ENCODE measurements around the gene SNAI3.

Gene SNAI3

DNA sequence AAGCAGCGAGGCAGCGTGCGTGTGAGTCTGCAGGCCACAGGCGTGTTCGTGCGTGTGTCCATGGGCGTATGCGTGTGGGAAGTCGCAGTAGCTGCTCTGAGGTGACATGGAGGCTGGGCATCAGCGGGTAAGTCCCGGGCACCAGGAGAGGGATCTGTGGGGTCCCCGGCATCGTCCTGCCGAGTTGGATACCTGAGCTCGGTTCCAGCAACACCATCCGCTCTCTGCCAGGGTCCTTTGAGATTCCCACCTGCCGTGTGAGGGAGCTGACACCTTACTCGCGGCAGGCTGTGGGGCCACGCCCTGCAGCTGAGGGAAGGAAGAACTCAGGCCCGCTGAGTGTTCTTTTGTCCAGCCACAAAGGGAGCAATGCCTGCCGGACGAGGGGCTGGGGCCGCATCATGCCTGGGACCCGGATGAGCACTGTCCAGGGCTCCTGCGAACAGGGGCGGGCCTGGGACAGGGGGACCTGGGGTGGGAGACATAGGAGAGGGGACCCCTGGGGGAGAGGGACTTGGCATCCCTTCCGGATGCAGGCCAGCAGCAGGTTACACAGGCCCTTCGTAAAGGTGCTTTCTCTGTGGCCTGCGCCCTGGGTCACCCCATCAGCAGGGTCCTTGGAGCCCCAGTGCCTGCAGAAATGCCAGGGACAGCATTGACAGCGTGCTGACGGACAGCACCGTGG, 5.0 kb upstream of the SNAI3 start:
- DNase-seq (ENCODE audit: low spot score): no peak

GRCh38 chr16:88690341-88691128, 4.2 kb upstream of the SNAI3 start:
- DNase-seq (ENCODE audit: low spot score): no peak

DNA sequence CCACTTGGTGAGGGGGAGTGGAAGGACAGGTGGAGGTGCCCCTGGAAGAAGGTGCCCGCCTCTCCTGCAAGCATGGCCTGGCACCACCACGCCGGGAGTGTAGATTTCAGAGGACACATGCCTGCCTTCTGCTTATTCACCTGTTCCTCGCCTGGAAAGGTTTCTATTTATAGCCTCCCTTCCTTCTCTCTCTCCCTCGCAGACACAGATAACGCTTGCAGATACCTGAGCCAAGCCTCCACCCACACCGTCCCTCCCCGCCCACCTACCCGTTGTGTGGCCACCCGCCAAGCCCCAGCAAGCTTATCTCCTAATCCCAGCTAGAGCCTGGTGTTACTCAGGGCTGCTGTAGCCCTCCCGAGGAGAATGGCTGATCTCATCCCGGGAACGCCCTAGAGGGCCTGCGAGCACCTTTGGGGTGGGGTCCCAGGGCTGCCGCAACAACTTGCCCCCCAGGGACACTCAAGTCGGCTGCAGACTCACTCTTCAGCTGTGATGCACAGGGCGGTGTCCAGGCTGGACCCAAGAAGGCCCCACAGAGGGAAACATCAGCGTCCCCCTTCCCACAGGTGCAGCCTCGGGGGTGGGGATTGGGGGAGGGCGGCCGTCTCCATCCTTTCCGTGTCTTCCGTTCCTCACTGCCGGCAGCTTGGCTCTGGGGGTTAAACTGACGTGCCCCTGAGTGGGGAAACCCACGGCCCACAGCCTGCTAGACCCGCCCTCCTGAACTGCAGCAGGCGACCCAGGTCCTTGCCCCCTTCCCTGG, 1.9 kb upstream of the SNAI3 start:
- peak; percentile 85 for DNase-seq (ENCODE audit: low spot score)

- no peak for DNase-seq (ENCODE audit: low spot score)
These were observed 1.3 kb upstream of the SNAI3 start for GRCh38 chr16:88687676-88688012.

DNA sequence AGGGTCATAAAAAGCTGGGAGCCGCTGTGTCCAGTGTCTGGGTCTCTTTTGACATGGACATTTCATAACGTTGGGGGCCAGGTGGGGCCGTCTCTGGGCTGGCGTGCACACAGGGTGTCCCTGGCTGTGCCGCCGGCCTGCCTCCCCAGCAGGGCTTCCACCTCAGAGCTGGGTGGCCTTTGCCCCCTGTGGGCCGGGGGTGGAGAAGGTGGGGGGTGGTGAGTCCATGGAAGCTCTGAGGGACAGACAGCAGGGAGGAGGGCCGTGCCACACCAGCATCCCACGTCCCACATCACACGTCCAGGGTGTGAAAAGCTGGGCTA, 908 bp upstream of the SNAI3 start:
- no peak for DNase-seq (ENCODE audit: low spot score)

DNA sequence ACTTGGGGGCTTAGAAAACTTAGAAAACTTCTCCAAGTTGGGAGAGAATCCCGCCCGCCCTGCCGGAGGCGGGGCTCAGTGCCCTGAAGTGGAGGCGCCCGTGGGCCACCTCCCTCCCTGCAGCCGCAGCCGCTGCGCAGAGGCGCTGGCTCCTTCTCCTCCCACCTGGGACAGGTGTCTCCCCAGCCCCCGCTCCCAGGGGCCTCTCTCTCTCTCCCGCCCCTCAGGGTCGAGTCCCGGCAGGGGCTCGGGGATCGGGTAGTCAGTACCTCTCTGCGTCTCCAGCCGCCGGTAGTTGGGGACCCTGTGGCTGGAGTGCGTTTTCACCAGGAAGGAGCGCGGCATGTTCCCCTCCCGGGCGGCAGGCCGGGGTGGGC, 257 bp downstream of the SNAI3 start:
- no peak for DNase-seq (ENCODE audit: low spot score)

GRCh38 chr16:88685156-88686061, 898 bp downstream of the SNAI3 start:
- DNase-seq (ENCODE audit: low spot score): peak; percentile 64

DNA sequence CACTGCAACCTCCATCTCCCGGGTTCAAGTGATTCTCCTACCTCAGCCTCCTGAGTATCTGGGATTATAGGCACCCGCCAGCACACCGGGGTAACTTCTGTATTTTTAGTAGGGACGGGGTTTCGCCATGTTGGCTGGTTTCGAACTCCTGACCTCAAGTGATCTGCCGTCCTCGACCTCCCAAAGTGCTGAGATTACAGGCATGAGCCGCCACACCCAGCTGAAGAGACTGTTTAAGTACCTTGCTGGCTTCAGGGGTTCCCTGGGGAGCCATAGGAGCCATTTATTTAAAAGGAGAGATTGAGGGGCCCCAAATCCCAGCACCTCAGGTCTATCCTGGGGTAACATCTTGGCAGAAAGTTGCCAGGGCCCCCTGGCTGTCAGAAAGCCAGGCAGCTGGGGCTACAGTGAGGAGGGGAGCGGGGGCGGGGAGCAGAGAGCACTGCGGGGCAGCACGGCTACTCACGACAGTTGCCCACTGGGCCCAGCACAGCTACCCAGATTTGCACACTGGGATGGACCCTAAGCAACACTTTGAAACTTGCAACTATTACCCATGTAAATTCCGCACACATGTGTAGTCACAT, 1.6 kb downstream of the SNAI3 start:
- DNase-seq (ENCODE audit: low spot score): no peak

- DNase-seq (ENCODE audit: low spot score): no peak
These were observed 4.4 kb downstream of the SNAI3 start for GRCh38 chr16:88681709-88682451.

DNA sequence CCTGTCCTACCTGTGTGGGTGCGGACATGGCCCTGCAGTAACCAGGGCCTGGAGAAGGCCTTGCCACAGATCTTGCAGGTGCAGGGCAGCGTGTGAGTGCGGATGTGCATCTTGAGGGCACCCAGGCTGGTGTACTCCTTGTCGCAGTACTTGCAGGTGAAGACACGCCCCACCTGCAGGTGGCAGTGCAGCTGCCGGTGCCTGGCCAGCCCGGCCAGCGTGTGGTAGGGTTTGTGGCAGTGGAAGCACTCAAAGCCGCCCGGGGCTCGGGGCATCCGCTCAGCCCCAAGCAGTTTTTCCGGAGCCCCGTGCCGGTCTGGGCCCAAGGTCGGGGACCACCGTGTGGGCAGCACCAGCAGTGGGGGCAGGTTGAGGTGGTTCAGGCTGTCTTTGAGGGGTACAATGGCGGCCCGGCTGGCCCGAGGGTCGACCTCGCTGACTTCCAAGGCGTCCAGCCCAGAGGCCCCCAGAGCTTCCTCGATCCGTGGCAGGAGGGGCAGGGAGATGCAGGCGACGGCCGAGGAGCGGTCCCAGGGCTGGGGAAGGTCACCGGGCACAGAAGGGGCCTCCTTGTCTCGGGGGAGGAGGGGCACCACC, 5.1 kb downstream of the SNAI3 start:
- DNase-seq (ENCODE audit: low spot score): peak; percentile 62

GRCh38 chr16:88680554-88681083, 5.7 kb downstream of the SNAI3 start:
- no peak for DNase-seq (ENCODE audit: low spot score)

- DNase-seq (ENCODE audit: low spot score): no peak
These were observed 7.9 kb downstream of the SNAI3 start for GRCh38 chr16:88678224-88678979.

DNA sequence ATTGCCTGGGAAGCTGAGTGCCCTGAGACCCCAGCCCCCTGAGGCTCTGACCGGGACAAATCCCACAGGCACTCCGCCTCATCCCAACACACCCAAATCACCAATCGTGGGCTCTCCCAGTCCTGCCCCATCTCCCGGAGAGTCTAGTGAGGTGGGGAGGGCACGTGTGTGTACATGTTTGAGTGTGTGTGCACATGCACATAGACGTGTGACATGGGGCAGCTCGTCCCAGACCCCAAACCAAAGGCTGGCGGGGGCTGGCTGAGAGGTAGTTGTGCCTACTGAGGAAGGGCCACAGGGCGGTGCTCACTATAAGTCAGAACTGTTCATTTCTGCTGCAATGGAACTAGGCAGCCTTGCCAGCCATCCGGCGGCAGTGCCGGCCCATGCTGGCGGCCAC, 8.6 kb downstream of the SNAI3 start:
- DNase-seq (ENCODE audit: low spot score): no peak

- DNase-seq (ENCODE audit: low spot score): no peak
These were observed 9.6 kb downstream of the SNAI3 start for GRCh38 chr16:88676502-88677242.

- no peak for DNase-seq (ENCODE audit: low spot score)
These were observed 12.5 kb downstream of the SNAI3 start for GRCh38 chr16:88673716-88674379.

DNA sequence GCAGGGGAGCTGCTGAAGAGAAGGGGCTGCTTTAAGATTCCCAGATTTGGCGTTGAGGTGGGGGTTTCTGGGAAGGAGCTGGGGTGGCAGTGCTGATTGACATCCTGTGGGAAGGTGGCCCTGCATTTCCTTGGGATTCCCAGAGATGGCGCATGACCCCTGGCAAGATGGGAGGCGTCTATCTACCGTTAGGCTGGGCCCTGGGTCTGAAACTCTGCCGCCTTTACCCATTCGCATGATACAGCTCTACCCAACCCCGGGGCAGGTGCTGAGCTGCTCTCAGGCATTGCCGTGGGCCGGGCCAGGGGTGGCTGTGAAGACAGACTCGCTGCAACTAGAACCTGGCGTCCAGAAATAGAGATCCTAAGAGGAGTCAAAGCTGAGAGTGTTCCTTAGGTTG, 13.5 kb downstream of the SNAI3 start:
- DNase-seq (ENCODE audit: low spot score): peak; percentile 74

DNA sequence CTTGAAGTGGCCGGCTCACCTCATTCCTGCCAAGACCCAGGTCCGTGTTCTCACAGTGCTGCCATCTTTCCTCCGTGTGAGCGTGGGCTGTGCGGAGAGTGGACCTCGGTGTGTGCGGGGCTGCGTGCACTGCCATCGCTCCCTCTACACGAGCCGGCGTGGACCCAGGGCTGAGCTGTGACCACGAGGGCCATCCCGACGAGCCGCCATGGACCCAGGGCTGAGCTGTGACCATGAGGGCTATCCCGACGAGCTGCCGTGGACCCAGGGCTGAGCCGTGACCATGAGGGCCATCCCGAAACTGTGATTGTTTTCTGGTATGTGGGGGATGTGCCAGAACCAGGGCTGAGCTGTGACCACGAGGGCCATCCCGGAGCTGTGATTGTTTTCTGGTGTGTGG, 14.5 kb downstream of the SNAI3 start:
- DNase-seq (ENCODE audit: low spot score): no peak

DNA sequence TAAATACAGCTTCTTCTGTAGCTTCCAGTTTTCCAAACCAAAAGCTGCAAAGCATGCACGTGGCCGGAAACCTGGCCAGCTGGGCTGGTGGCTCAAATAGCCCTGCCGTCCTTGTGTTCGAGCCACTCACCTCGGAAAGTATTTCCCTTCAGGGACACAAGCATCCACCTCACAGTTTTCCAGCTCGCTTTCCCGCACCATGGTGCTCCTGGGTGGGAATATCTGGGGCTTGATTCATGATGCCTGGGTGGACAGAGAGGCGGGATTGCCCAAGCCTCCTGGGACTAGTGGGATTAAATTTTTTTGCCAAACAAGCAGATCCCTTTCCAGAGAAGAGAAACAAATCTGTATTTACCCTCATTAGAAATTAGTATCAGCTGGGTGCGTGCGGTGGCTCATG, 16.3 kb downstream of the SNAI3 start:
- DNase-seq (ENCODE audit: low spot score): no peak

Measured in D341Med (cell line).